Activated naive CD8-positive, alpha-beta T cell (primary cell): ENCODE data around the gene SBDS.
A peak's percentile ranks its signal among the peaks of the same experiment; 100 is the strongest.
"Not testable (repeated sequence)": the region's sequence is repeated elsewhere in the genome, so short reads cannot be mapped to it uniquely, and the experiment has no call there.

Experiments
- H3K27ac Mint-ChIP-seq: one replicate; pipeline ENCODE4 v1.8.0; 2021; ENCODE audit warnings: mixed read lengths
- H3K27me3 Mint-ChIP-seq: one replicate; pipeline ENCODE4 v1.8.0; 2021; ENCODE audit warnings: mixed read lengths
- H3K36me3 Mint-ChIP-seq: one replicate; pipeline ENCODE4 v1.8.0; 2021; ENCODE audit warnings: mixed read lengths
- H3K4me1 Mint-ChIP-seq: one replicate; pipeline ENCODE4 v1.8.0; 2021; ENCODE audit warnings: low read depth, mixed read lengths
- H3K4me3 Mint-ChIP-seq: one replicate; pipeline ENCODE4 v1.8.0; 2021; ENCODE audit warnings: mild to moderate bottlenecking, mixed read lengths
- H3K9me3 Mint-ChIP-seq: one replicate; pipeline ENCODE4 v1.8.0; 2021; ENCODE audit warnings: low read depth, mixed read lengths

SBDS gene

GRCh38 chr7:66995050-66995776 is at the start of gene SBDS:
TSS of gene SBDS (minus strand) at chr7:66995586. CDS start at chr7:66995417, 169 bp downstream.
- not testable (repeated sequence) for H3K9me3 Mint-ChIP-seq, H3K27me3 Mint-ChIP-seq, H3K36me3 Mint-ChIP-seq
- peak within 1 kb of the TSS; percentile 100 for H3K4me3 Mint-ChIP-seq
- peak within 1 kb of the TSS; percentile 100 for H3K27ac Mint-ChIP-seq
- peaks cover 27% of the 10 kb centered on the region for H3K4me1 Mint-ChIP-seq

GRCh38 chr7:67043559-67043930 is 48.2 kb upstream of the SBDS start:
- not testable (repeated sequence) for H3K27ac Mint-ChIP-seq, H3K9me3 Mint-ChIP-seq, H3K27me3 Mint-ChIP-seq, H3K4me3 Mint-ChIP-seq, H3K36me3 Mint-ChIP-seq
- H3K4me1 Mint-ChIP-seq = peaks cover 13% of the 10 kb centered on the region

GRCh38 chr7:67042781-67043558 is 47.6 kb upstream of the SBDS start:
- peaks cover 12% of the 10 kb centered on the region for H3K4me1 Mint-ChIP-seq
- H3K27me3 Mint-ChIP-seq, H3K4me3 Mint-ChIP-seq, H3K9me3 Mint-ChIP-seq, H3K27ac Mint-ChIP-seq, H3K36me3 Mint-ChIP-seq: not testable (repeated sequence)

- H3K9me3 Mint-ChIP-seq, H3K27ac Mint-ChIP-seq, H3K4me1 Mint-ChIP-seq, H3K36me3 Mint-ChIP-seq, H3K4me3 Mint-ChIP-seq, H3K27me3 Mint-ChIP-seq: not testable (repeated sequence)
Measured at GRCh38 chr7:67040832-67041231, 45.4 kb upstream of the SBDS start.

- not testable (repeated sequence) for H3K4me3 Mint-ChIP-seq, H3K27ac Mint-ChIP-seq, H3K36me3 Mint-ChIP-seq, H3K4me1 Mint-ChIP-seq, H3K9me3 Mint-ChIP-seq, H3K27me3 Mint-ChIP-seq
Measured at GRCh38 chr7:67036432-67037395, 41.3 kb upstream of the SBDS start.

- Mint-ChIP-seq H3K4me1 (no peaks in the 10 kb centered on the region), H3K4me3 (no peak overlapping the region), H3K27me3 (no peaks in the 10 kb centered on the region), H3K36me3 (peaks cover 11% of the 10 kb centered on the region), H3K27ac (no peak overlapping the region), H3K9me3 (no peaks in the 10 kb centered on the region)
Measured at GRCh38 chr7:67033251-67033650, 37.9 kb upstream of the SBDS start.

GRCh38 chr7:67031685-67032084 is 36.3 kb upstream of the SBDS start:
- not testable (repeated sequence) for H3K4me1 Mint-ChIP-seq, H3K9me3 Mint-ChIP-seq, H3K27me3 Mint-ChIP-seq, H3K27ac Mint-ChIP-seq, H3K4me3 Mint-ChIP-seq
- H3K36me3 Mint-ChIP-seq = peaks cover 11% of the 10 kb centered on the region

- not testable (repeated sequence) for H3K27ac Mint-ChIP-seq
Measured at GRCh38 chr7:67025459-67025858, 30.1 kb upstream of the SBDS start.

GRCh38 chr7:67022511-67022910 is 27.1 kb upstream of the SBDS start:
- Mint-ChIP-seq H3K4me3 (no peak overlapping the region), H3K36me3 (peaks cover 8% of the 10 kb centered on the region), H3K9me3 (no peaks in the 10 kb centered on the region), H3K4me1 (peaks cover 2% of the 10 kb centered on the region), H3K27ac (no peak overlapping the region), H3K27me3 (no peaks in the 10 kb centered on the region)

More at GRCh38 chr7:67025459-67025858, 30.1 kb upstream of the SBDS start:
- H3K4me1 Mint-ChIP-seq, H3K9me3 Mint-ChIP-seq, H3K4me3 Mint-ChIP-seq, H3K27me3 Mint-ChIP-seq: not testable (repeated sequence)
- H3K36me3 Mint-ChIP-seq = peaks cover 15% of the 10 kb centered on the region

GRCh38 chr7:67021260-67021659 is 25.9 kb upstream of the SBDS start:
- H3K4me3 Mint-ChIP-seq = no peak overlapping the region
- H3K36me3 Mint-ChIP-seq = peaks cover 8% of the 10 kb centered on the region
- H3K4me1 Mint-ChIP-seq = peaks cover 2% of the 10 kb centered on the region
- H3K27ac Mint-ChIP-seq = no peak overlapping the region
- H3K27me3 Mint-ChIP-seq = no peaks in the 10 kb centered on the region
- no peaks in the 10 kb centered on the region for H3K9me3 Mint-ChIP-seq

- peaks cover 8% of the 10 kb centered on the region for H3K36me3 Mint-ChIP-seq
- H3K27ac Mint-ChIP-seq = no peak overlapping the region
Measured at GRCh38 chr7:67019562-67020390, 24.4 kb upstream of the SBDS start.

GRCh38 chr7:67018940-67019339 is 23.6 kb upstream of the SBDS start:
- Mint-ChIP-seq H3K36me3 (peaks cover 8% of the 10 kb centered on the region), H3K27me3 (no peaks in the 10 kb centered on the region), H3K4me3 (no peak overlapping the region), H3K4me1 (peaks cover 2% of the 10 kb centered on the region), H3K27ac (no peak overlapping the region), H3K9me3 (no peaks in the 10 kb centered on the region)

More at GRCh38 chr7:67019562-67020390, 24.4 kb upstream of the SBDS start:
- Mint-ChIP-seq H3K4me3 (no peak overlapping the region), H3K4me1 (peaks cover 2% of the 10 kb centered on the region), H3K27me3 (no peaks in the 10 kb centered on the region), H3K9me3 (no peaks in the 10 kb centered on the region)

GRCh38 chr7:67017971-67018370 is 22.6 kb upstream of the SBDS start:
- not testable (repeated sequence) for H3K36me3 Mint-ChIP-seq, H3K27me3 Mint-ChIP-seq, H3K4me3 Mint-ChIP-seq, H3K27ac Mint-ChIP-seq, H3K9me3 Mint-ChIP-seq, H3K4me1 Mint-ChIP-seq

GRCh38 chr7:67014076-67014622 is 18.8 kb upstream of the SBDS start:
- not testable (repeated sequence) for H3K36me3 Mint-ChIP-seq, H3K27me3 Mint-ChIP-seq, H3K27ac Mint-ChIP-seq, H3K4me1 Mint-ChIP-seq, H3K4me3 Mint-ChIP-seq, H3K9me3 Mint-ChIP-seq
